Ishikawa (cell line): ENCODE results near the gene PRPF31.

Experiments
- CREB1 ChIP-seq: IDR thresholded peaks from 2 replicates; pipeline ENCODE4 v1.6.1; 2012; ENCODE audit warnings: low read depth
- FOXM1 ChIP-seq: IDR thresholded peaks from 2 replicates; pipeline ENCODE4 v1.6.1; 2012; ENCODE audit warnings: low read depth, borderline replicate concordance
- TF ChIP-seq, protein P1 (sequence below): IDR thresholded peaks from 2 replicates; pipeline ENCODE4 v1.6.1; 2012; ENCODE audit warnings: low read depth, mild to moderate bottlenecking

DNA sequence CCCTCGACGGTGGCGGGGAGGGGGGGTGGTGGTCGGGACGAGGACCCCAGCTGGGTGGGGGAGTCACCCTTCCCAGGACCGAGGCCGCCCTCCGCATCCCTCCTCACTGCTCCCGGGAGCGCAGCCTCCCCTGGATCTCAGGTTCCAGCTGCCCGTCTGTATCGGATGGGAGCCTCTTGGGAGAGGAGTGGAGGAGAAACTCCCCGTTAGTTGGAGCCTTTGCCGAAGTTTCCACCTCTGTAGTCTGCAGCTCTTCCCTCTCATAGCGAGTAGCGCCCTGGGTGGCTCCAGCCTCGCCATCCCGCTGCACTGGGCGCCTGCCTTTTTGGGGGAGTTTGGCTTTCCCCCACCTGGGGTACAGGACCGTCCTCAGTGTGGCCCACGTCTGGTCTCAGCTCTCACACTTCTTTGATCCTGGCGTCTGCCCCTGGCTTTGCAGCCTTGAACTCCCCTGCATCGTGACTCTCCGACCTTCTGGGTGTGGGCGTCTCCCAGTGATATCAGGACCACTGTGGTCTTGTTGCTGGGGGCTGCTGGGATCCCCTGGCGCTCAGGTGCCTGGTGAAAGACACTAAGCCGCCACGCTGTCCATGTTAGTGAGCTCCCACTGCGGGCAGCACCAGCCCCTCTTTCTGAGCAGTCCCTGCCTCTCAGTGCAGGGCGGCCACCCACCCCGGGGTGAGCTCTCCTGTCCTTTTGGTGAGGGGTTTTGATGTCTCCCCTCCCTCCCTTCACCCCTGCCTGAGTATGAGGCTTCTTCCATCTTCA lies 23.1 kb downstream of the PRPF31 start:
- TF ChIP-seq CREB1: no peak
- TF ChIP-seq, protein P1, sequence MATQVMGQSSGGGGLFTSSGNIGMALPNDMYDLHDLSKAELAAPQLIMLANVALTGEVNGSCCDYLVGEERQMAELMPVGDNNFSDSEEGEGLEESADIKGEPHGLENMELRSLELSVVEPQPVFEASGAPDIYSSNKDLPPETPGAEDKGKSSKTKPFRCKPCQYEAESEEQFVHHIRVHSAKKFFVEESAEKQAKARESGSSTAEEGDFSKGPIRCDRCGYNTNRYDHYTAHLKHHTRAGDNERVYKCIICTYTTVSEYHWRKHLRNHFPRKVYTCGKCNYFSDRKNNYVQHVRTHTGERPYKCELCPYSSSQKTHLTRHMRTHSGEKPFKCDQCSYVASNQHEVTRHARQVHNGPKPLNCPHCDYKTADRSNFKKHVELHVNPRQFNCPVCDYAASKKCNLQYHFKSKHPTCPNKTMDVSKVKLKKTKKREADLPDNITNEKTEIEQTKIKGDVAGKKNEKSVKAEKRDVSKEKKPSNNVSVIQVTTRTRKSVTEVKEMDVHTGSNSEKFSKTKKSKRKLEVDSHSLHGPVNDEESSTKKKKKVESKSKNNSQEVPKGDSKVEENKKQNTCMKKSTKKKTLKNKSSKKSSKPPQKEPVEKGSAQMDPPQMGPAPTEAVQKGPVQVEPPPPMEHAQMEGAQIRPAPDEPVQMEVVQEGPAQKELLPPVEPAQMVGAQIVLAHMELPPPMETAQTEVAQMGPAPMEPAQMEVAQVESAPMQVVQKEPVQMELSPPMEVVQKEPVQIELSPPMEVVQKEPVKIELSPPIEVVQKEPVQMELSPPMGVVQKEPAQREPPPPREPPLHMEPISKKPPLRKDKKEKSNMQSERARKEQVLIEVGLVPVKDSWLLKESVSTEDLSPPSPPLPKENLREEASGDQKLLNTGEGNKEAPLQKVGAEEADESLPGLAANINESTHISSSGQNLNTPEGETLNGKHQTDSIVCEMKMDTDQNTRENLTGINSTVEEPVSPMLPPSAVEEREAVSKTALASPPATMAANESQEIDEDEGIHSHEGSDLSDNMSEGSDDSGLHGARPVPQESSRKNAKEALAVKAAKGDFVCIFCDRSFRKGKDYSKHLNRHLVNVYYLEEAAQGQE: no peak
- no peak for TF ChIP-seq FOXM1
